Liver (tissue), 3 donors: ENCODE results near the gene HOXA7.

Experiments
- EGR1 ChIP-seq, 2 donors: IDR thresholded peaks; 2 replicates each; pipeline ENCODE4 v1.6.1; 2016 to 2018; ENCODE audit warnings: antibody characterized with exemption in 2 of 2, low read depth in 2 of 2
- FOXA1 ChIP-seq: IDR thresholded peaks from 2 replicates; pipeline ENCODE4 v1.6.1; 2016; ENCODE audit warnings: antibody characterized with exemption
- GABPA ChIP-seq, 2 donors: IDR thresholded peaks in 1 of 2; conservative IDR thresholded peaks in 1 of 2; 2 replicates each; pipeline ENCODE4 v1.6.1; 2016; ENCODE audit warnings: antibody characterized with exemption in 2 of 2, mild to moderate bottlenecking in 1 of 2, moderate library complexity in 1 of 2
- JUND ChIP-seq, 2 donors: IDR thresholded peaks; 2 replicates each; pipeline ENCODE4 v1.6.1; 2016; ENCODE audit warnings: antibody characterized with exemption in 2 of 2
- RAD21 ChIP-seq, 2 donors: IDR thresholded peaks; 2 replicates each; pipeline ENCODE4 v1.6.1; 2016; ENCODE audit warnings: antibody characterized with exemption in 2 of 2, mild to moderate bottlenecking in 2 of 2
- SP1 ChIP-seq: IDR thresholded peaks from 2 replicates; pipeline ENCODE4 v1.6.1; 2018; ENCODE audit warnings: antibody characterized with exemption, mild to moderate bottlenecking
- TAF1 ChIP-seq: conservative IDR thresholded peaks from 2 replicates; pipeline ENCODE4 v1.6.1; 2016; ENCODE audit warnings: antibody characterized with exemption, mild to moderate bottlenecking
- YY1 ChIP-seq: IDR thresholded peaks from 2 replicates; pipeline ENCODE4 v1.6.1; 2016; ENCODE audit warnings: antibody characterized with exemption, mild to moderate bottlenecking
- TF ChIP-seq, protein P1 (sequence below): fragments of 150-350 bp; IDR thresholded peaks from 2 replicates; pipeline ENCODE4 v1.5.1; 2017; ENCODE audit warnings: improper control_type of control experiment, low read depth, low read length; ENCODE audit not compliant: missing input control
- TF ChIP-seq, protein P2 (sequence below): IDR thresholded peaks from 2 replicates; pipeline ENCODE4 v1.6.1; 2016; ENCODE audit warnings: antibody characterized with exemption, mild to moderate bottlenecking
- TF ChIP-seq, protein P3 (sequence below): IDR thresholded peaks from 2 replicates; pipeline ENCODE4 v1.6.1; 2016; ENCODE audit warnings: antibody characterized with exemption
- TF ChIP-seq, protein P4 (sequence below): IDR thresholded peaks from 2 replicates; pipeline ENCODE4 v1.6.1; 2016; ENCODE audit warnings: antibody characterized with exemption
- TF ChIP-seq, protein P5 (sequence below): IDR thresholded peaks from 2 replicates; pipeline ENCODE4 v1.6.1; 2016; ENCODE audit warnings: antibody characterized with exemption
- donor health status: healthy.
- donor health status: healthy.

GRCh38 chr7:27172315-27172774 is 15.9 kb upstream of the HOXA7 start:
- TF ChIP-seq, protein P1, sequence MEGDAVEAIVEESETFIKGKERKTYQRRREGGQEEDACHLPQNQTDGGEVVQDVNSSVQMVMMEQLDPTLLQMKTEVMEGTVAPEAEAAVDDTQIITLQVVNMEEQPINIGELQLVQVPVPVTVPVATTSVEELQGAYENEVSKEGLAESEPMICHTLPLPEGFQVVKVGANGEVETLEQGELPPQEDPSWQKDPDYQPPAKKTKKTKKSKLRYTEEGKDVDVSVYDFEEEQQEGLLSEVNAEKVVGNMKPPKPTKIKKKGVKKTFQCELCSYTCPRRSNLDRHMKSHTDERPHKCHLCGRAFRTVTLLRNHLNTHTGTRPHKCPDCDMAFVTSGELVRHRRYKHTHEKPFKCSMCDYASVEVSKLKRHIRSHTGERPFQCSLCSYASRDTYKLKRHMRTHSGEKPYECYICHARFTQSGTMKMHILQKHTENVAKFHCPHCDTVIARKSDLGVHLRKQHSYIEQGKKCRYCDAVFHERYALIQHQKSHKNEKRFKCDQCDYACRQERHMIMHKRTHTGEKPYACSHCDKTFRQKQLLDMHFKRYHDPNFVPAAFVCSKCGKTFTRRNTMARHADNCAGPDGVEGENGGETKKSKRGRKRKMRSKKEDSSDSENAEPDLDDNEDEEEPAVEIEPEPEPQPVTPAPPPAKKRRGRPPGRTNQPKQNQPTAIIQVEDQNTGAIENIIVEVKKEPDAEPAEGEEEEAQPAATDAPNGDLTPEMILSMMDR = no peak
- TF ChIP-seq, protein P2, sequence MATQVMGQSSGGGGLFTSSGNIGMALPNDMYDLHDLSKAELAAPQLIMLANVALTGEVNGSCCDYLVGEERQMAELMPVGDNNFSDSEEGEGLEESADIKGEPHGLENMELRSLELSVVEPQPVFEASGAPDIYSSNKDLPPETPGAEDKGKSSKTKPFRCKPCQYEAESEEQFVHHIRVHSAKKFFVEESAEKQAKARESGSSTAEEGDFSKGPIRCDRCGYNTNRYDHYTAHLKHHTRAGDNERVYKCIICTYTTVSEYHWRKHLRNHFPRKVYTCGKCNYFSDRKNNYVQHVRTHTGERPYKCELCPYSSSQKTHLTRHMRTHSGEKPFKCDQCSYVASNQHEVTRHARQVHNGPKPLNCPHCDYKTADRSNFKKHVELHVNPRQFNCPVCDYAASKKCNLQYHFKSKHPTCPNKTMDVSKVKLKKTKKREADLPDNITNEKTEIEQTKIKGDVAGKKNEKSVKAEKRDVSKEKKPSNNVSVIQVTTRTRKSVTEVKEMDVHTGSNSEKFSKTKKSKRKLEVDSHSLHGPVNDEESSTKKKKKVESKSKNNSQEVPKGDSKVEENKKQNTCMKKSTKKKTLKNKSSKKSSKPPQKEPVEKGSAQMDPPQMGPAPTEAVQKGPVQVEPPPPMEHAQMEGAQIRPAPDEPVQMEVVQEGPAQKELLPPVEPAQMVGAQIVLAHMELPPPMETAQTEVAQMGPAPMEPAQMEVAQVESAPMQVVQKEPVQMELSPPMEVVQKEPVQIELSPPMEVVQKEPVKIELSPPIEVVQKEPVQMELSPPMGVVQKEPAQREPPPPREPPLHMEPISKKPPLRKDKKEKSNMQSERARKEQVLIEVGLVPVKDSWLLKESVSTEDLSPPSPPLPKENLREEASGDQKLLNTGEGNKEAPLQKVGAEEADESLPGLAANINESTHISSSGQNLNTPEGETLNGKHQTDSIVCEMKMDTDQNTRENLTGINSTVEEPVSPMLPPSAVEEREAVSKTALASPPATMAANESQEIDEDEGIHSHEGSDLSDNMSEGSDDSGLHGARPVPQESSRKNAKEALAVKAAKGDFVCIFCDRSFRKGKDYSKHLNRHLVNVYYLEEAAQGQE = no peak
- TF ChIP-seq, protein P3, sequence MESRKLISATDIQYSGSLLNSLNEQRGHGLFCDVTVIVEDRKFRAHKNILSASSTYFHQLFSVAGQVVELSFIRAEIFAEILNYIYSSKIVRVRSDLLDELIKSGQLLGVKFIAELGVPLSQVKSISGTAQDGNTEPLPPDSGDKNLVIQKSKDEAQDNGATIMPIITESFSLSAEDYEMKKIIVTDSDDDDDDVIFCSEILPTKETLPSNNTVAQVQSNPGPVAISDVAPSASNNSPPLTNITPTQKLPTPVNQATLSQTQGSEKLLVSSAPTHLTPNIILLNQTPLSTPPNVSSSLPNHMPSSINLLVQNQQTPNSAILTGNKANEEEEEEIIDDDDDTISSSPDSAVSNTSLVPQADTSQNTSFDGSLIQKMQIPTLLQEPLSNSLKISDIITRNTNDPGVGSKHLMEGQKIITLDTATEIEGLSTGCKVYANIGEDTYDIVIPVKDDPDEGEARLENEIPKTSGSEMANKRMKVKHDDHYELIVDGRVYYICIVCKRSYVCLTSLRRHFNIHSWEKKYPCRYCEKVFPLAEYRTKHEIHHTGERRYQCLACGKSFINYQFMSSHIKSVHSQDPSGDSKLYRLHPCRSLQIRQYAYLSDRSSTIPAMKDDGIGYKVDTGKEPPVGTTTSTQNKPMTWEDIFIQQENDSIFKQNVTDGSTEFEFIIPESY = no peak
- TF ChIP-seq YY1 (no peak), TAF1 (no peak), SP1 (no peak), RAD21 (IDR thresholded peaks at IDR 0.05) (no peak), GABPA (IDR thresholded peaks at IDR 0.05 in 1 of 2, conservative IDR thresholded peaks at IDR 0.05 in 1 of 2) (no peak), FOXA1 (no peak), EGR1 (IDR thresholded peaks at IDR 0.05; ENCODE audit: low read depth in 2 of 2) (no peak), JUND (IDR thresholded peaks at IDR 0.05) (no peak)
- TF ChIP-seq, protein P4, sequence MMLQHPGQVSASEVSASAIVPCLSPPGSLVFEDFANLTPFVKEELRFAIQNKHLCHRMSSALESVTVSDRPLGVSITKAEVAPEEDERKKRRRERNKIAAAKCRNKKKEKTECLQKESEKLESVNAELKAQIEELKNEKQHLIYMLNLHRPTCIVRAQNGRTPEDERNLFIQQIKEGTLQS = no peak
- TF ChIP-seq, protein P5, sequence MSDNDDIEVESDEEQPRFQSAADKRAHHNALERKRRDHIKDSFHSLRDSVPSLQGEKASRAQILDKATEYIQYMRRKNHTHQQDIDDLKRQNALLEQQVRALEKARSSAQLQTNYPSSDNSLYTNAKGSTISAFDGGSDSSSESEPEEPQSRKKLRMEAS = no peak
